ENCODE results near the gene SAYSD1.

SAYSD1 gene

DNA sequence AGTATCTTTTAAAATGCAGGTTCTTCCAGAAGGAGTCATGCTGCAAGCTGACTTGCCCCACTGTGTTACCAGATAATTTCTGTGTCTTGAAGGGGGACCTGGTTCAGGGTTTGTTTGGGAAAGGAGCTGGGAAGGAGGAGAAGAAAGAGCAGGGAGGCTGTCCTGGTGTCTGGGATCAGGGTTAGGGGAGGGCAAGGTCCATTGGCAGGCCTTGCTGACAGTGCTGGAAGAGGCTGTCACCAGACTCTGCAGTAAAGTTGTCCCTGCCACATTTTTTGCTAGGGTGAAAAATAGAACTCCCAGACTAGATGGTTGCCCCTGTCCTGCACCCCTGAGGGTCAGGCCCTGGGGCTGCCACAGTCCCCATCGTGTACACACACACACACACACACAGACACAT, 51.5 kb downstream of the SAYSD1 start:
- Histone ChIP-seq H3K9ac (ENCODE audit: low read depth, low read length) (no peak overlapping the region), H3K4me1 (ENCODE audit: control insufficient read depth, insufficient read depth, low read length) (no peaks in the 10 kb centered on the region), H3K9me3 (ENCODE audit: control insufficient read depth, insufficient read depth, low read length) (no peaks in the 10 kb centered on the region), H3K27ac (ENCODE audit: low read depth, low read length) (no peak overlapping the region), H3K27me3 (ENCODE audit: control insufficient read depth, insufficient read depth, low read length) (no peaks in the 10 kb centered on the region), H3K36me3 (ENCODE audit: control insufficient read depth, insufficient read depth, low read length) (peaks cover 7% of the 10 kb centered on the region; the same call in 1 of the 2 replicates), H3K4me3 (ENCODE audit: low read depth, low read length) (no peak overlapping the region)

DNA sequence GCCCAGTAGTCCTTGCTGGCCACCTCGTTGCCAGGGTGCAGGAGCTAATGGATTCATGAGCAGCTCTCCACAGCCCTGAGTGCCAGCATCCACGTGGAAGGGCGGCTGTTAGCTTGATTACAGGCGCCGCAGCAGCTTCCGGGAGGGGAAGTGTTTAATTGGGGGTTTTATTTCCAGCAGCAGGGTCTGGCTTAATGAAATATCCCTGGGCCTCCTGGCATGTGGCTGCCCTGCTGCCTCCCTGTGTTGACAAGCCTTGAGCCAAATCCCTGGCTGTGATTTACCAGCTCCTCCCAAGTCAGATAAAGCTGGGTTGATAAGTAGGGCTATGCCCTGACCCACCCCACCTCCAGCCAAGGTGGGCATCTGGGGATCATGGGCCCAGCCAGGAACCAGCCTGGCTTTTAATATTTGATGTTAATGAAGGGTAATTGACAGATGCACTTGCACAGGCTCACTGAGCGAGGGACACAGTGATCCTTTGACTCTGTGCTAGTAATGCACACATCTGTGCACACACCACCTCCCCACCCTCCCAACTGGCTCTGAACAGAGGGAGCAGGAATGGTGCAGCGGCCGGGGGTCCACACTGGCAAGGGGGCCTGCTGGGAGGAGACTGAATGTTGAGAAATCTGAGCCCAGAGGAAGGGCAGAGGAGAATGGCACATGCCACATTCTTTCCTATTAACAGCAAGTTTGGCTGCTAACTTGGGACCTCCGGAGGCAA, 52.8 kb downstream of the SAYSD1 start:
- Histone ChIP-seq H3K4me1 (ENCODE audit: control insufficient read depth, insufficient read depth, low read length) (no peaks in the 10 kb centered on the region), H3K27ac (ENCODE audit: low read depth, low read length) (no peak overlapping the region), H3K4me3 (ENCODE audit: low read depth, low read length) (no peak overlapping the region), H3K27me3 (ENCODE audit: control insufficient read depth, insufficient read depth, low read length) (no peaks in the 10 kb centered on the region), H3K9me3 (ENCODE audit: control insufficient read depth, insufficient read depth, low read length) (no peaks in the 10 kb centered on the region), H3K36me3 (ENCODE audit: control insufficient read depth, insufficient read depth, low read length) (peaks cover 11% of the 10 kb centered on the region; the same call in 1 of the 2 replicates), H3K9ac (ENCODE audit: low read depth, low read length) (no peak overlapping the region)

GRCh38 chr6:39061588-39061987, 53.4 kb downstream of the SAYSD1 start:
- no peak overlapping the region for H3K9ac ChIP-seq (ENCODE audit: low read depth, low read length)
- H3K36me3 ChIP-seq (ENCODE audit: control insufficient read depth, insufficient read depth, low read length) = peaks cover 11% of the 10 kb centered on the region; the same call in 1 of the 2 replicates
- no peaks in the 10 kb centered on the region for H3K27me3 ChIP-seq (ENCODE audit: control insufficient read depth, insufficient read depth, low read length)
- no peak overlapping the region for H3K27ac ChIP-seq (ENCODE audit: low read depth, low read length)
- H3K4me3 ChIP-seq (ENCODE audit: low read depth, low read length) = no peak overlapping the region
- H3K4me1 ChIP-seq (ENCODE audit: control insufficient read depth, insufficient read depth, low read length) = no peaks in the 10 kb centered on the region
- no peaks in the 10 kb centered on the region for H3K9me3 ChIP-seq (ENCODE audit: control insufficient read depth, insufficient read depth, low read length)

DNA sequence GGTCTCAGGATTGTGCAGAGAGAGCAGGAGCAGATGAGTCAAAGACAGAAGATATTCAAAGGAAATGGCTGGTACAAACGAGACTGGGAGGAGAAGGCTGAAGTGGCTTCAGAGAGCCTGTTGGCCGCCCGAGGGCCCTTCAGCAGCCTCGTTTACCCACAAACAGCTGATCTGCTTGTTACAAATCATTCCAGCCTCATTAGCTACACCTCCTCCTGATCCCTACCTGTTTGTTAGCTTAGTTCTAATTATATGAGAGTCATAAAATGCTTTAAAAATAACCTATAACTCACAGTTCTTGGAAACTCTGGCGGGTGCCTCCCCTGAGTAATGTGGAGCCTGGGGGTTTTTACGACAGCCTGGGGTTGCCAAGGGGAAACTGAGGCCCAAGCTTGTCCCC, 53.8 kb downstream of the SAYSD1 start:
- H3K9ac ChIP-seq (ENCODE audit: low read depth, low read length) = no peak overlapping the region
- no peak overlapping the region for H3K4me3 ChIP-seq (ENCODE audit: low read depth, low read length)
- H3K36me3 ChIP-seq (ENCODE audit: control insufficient read depth, insufficient read depth, low read length) = peaks cover 11% of the 10 kb centered on the region; the same call in 1 of the 2 replicates
- H3K9me3 ChIP-seq (ENCODE audit: control insufficient read depth, insufficient read depth, low read length) = no peaks in the 10 kb centered on the region
- H3K27me3 ChIP-seq (ENCODE audit: control insufficient read depth, insufficient read depth, low read length) = no peaks in the 10 kb centered on the region
- no peaks in the 10 kb centered on the region for H3K4me1 ChIP-seq (ENCODE audit: control insufficient read depth, insufficient read depth, low read length)
- no peak overlapping the region for H3K27ac ChIP-seq (ENCODE audit: low read depth, low read length)

DNA sequence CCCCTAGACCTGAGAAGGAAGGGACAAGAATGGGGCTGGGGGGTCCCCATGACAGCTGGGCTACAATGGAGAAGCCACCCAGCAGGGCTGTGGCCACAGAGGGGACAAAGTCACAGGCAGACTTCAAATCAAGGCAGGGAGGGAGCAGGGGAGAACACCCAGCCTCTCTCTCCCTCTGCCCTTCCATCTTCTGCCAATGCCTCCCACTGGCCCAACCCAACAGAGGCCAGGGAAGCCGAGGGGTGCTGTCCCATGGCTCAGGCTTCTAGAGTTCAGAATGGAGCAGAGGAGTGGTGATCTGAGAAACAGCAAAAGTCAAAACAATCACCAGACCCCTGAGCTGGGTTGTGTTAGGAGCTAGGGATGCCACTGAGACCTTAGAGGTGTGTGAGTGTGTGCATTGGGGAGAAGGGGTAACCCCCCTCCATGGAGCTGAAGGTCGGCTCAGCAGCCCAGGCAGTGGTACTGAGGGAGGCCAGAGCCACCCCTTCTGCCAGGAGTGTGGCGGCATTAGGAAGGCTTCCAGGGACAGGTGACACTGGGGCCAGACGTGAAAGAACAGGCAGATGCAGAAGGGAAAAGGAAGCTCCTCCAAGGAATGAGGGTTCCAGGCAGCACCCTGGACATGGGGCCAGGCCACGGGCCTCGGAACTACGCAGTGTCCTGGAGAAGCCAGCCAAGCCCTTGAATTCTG, 54.4 kb downstream of the SAYSD1 start:
- Histone ChIP-seq H3K9me3 (ENCODE audit: control insufficient read depth, insufficient read depth, low read length) (no peaks in the 10 kb centered on the region), H3K36me3 (ENCODE audit: control insufficient read depth, insufficient read depth, low read length) (peaks cover 11% of the 10 kb centered on the region; the same call in 1 of the 2 replicates), H3K9ac (ENCODE audit: low read depth, low read length) (no peak overlapping the region), H3K4me3 (ENCODE audit: low read depth, low read length) (no peak overlapping the region), H3K27ac (ENCODE audit: low read depth, low read length) (no peak overlapping the region), H3K27me3 (ENCODE audit: control insufficient read depth, insufficient read depth, low read length) (no peaks in the 10 kb centered on the region), H3K4me1 (ENCODE audit: control insufficient read depth, insufficient read depth, low read length) (no peaks in the 10 kb centered on the region)

- no peaks in the 10 kb centered on the region for H3K27me3 ChIP-seq (ENCODE audit: control insufficient read depth, insufficient read depth, low read length)
- H3K9ac ChIP-seq (ENCODE audit: low read depth, low read length) = no peak overlapping the region
- no peak overlapping the region for H3K27ac ChIP-seq (ENCODE audit: low read depth, low read length)
- H3K4me3 ChIP-seq (ENCODE audit: low read depth, low read length) = no peak overlapping the region
- H3K9me3 ChIP-seq (ENCODE audit: control insufficient read depth, insufficient read depth, low read length) = no peaks in the 10 kb centered on the region
- H3K36me3 ChIP-seq (ENCODE audit: control insufficient read depth, insufficient read depth, low read length) = peaks cover 11% of the 10 kb centered on the region; the same call in 1 of the 2 replicates
- H3K4me1 ChIP-seq (ENCODE audit: control insufficient read depth, insufficient read depth, low read length) = 0 out of 2 replicates have a peak, but pooled peaks cover under 1% of the 10 kb centered on the region
Measured at GRCh38 chr6:39059496-39060310, 55.3 kb downstream of the SAYSD1 start.

DNA sequence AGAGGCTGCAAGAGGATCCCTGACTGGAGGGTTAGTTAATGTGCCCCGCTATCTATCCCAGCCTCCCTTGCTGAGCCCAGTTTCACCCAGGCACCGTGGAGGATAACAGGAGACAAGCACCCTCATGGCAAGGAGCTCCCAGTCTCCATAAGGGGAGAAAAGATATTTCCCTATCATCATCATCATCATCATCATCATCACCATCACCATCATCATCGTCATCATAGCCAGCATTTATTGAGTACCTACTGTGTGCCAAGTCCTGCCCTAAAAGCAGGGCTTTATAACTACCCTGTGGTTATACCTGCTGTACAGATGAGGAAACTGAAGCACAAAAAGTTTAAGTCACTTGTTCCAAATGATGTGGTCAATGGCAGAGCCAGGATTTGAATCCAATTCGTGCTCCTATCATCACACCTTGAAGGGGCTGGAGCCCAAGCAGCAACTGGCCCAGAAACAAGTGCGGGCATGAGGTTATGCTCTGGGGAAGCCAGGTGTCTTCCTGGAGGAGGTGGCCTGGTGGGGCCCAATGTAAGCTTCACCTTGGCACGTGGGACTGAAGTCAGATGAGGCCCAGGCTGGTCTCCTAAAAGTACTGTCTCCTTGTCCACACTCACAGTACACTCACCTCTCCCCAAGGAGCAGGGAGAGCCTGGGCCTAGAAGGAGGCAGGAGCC, 56.4 kb downstream of the SAYSD1 start:
- no peak overlapping the region for H3K27ac ChIP-seq (ENCODE audit: low read depth, low read length)
- peaks cover 11% of the 10 kb centered on the region for H3K4me1 ChIP-seq (ENCODE audit: control insufficient read depth, insufficient read depth, low read length)
- no peak overlapping the region for H3K9ac ChIP-seq (ENCODE audit: low read depth, low read length)
- H3K4me3 ChIP-seq (ENCODE audit: low read depth, low read length) = no peak overlapping the region
- H3K36me3 ChIP-seq (ENCODE audit: control insufficient read depth, insufficient read depth, low read length) = peaks cover 11% of the 10 kb centered on the region; the same call in 1 of the 2 replicates
- H3K9me3 ChIP-seq (ENCODE audit: control insufficient read depth, insufficient read depth, low read length) = no peaks in the 10 kb centered on the region
- H3K27me3 ChIP-seq (ENCODE audit: control insufficient read depth, insufficient read depth, low read length) = no peaks in the 10 kb centered on the region

- H3K36me3 ChIP-seq (ENCODE audit: control insufficient read depth, insufficient read depth, low read length) = peaks cover 11% of the 10 kb centered on the region; the same call in 1 of the 2 replicates
- H3K27ac ChIP-seq (ENCODE audit: low read depth, low read length) = no peak overlapping the region
- H3K4me3 ChIP-seq (ENCODE audit: low read depth, low read length) = no peak overlapping the region
- H3K4me1 ChIP-seq (ENCODE audit: control insufficient read depth, insufficient read depth, low read length) = peaks cover 11% of the 10 kb centered on the region
- no peaks in the 10 kb centered on the region for H3K9me3 ChIP-seq (ENCODE audit: control insufficient read depth, insufficient read depth, low read length)
- H3K27me3 ChIP-seq (ENCODE audit: control insufficient read depth, insufficient read depth, low read length) = no peaks in the 10 kb centered on the region
- no peak overlapping the region for H3K9ac ChIP-seq (ENCODE audit: low read depth, low read length)
Measured at GRCh38 chr6:39057251-39058155, 57.5 kb downstream of the SAYSD1 start.

DNA sequence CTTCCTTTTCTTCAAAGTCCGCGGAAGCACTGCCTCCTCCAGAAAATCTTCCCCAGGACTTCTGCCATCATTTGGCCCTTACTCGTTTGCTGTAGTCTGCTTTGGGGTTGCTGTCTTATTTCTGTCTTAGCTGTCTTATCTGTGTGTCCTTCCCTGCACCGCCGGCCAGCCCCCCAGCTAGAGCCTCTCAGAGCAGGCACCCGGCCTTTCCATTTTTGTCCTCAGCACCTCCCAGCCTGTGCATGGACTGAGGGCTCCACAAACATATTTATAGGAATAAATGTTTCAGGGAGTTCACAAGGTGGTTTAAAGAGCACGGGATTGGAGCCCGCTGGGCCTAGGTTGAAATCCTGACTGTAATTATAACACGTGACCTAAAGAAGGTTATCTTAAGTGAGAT, 58.3 kb downstream of the SAYSD1 start:
- H3K4me1 ChIP-seq (ENCODE audit: control insufficient read depth, insufficient read depth, low read length) = peaks cover 11% of the 10 kb centered on the region
- H3K4me3 ChIP-seq (ENCODE audit: low read depth, low read length) = no peak overlapping the region
- no peaks in the 10 kb centered on the region for H3K9me3 ChIP-seq (ENCODE audit: control insufficient read depth, insufficient read depth, low read length)
- H3K27ac ChIP-seq (ENCODE audit: low read depth, low read length) = no peak overlapping the region
- H3K9ac ChIP-seq (ENCODE audit: low read depth, low read length) = no peak overlapping the region
- H3K36me3 ChIP-seq (ENCODE audit: control insufficient read depth, insufficient read depth, low read length) = peaks cover 11% of the 10 kb centered on the region; the same call in 1 of the 2 replicates
- no peaks in the 10 kb centered on the region for H3K27me3 ChIP-seq (ENCODE audit: control insufficient read depth, insufficient read depth, low read length)

- H3K9ac ChIP-seq (ENCODE audit: low read depth, low read length) = no peak overlapping the region
- no peaks in the 10 kb centered on the region for H3K9me3 ChIP-seq (ENCODE audit: control insufficient read depth, insufficient read depth, low read length)
- H3K27me3 ChIP-seq (ENCODE audit: control insufficient read depth, insufficient read depth, low read length) = no peaks in the 10 kb centered on the region
- H3K4me3 ChIP-seq (ENCODE audit: low read depth, low read length) = no peak overlapping the region
- H3K4me1 ChIP-seq (ENCODE audit: control insufficient read depth, insufficient read depth, low read length) = peaks cover 11% of the 10 kb centered on the region
- H3K36me3 ChIP-seq (ENCODE audit: control insufficient read depth, insufficient read depth, low read length) = peaks cover 11% of the 10 kb centered on the region; the same call in 1 of the 2 replicates
- H3K27ac ChIP-seq (ENCODE audit: low read depth, low read length) = no peak overlapping the region
Measured at GRCh38 chr6:39056191-39056590, 58.8 kb downstream of the SAYSD1 start.
